Mesothelial cell of epicardium (in vitro differentiated cells): ENCODE data around the gene HIVEP3. TPM values are rescaled to one million over a fixed set of nuclear protein-coding genes. Genes with fewer than 3 reads are reported as not detected.

Experiments used
- DNase-seq, 2 experiments: peaks; one replicate each; pipeline ENCODE4 v3.0.0; 2021; ENCODE audit warnings: low spot score in 2 of 2; ENCODE audit not compliant: unreplicated experiment in 2 of 2
- H3K27ac Mint-ChIP-seq: 2 replicates; pipeline ENCODE4 v1.8.0; 2021; ENCODE audit warnings: mixed read lengths
- H3K27me3 Mint-ChIP-seq: 2 replicates; pipeline ENCODE4 v1.8.0; 2021; ENCODE audit warnings: low read depth, mixed read lengths
- H3K36me3 Mint-ChIP-seq: 2 replicates; pipeline ENCODE4 v1.8.0; 2021; ENCODE audit warnings: mixed read lengths
- H3K4me1 Mint-ChIP-seq: 2 replicates; pipeline ENCODE4 v1.8.0; 2021; ENCODE audit warnings: mixed read lengths
- H3K4me3 Mint-ChIP-seq: 2 replicates; pipeline ENCODE4 v1.8.0; 2021; ENCODE audit warnings: mild to moderate bottlenecking, moderate library complexity, mixed read lengths
- H3K9me3 Mint-ChIP-seq: 2 replicates; pipeline ENCODE4 v1.8.0; 2021; ENCODE audit warnings: mixed read lengths
- total RNA-seq: library from RNA; stranded (reverse); gene quantifications from 3 replicates; pipeline ENCODE4 v1.2.1, GENCODE V29; 2021
- TF ChIP-seq, protein P1 (sequence below): fragments of 200-600 bp; sonication (generic); IDR thresholded peaks from one replicate; pipeline ENCODE4 v1.5.0; 2021; ENCODE audit warnings: antibody characterized with exemption; ENCODE audit not compliant: unreplicated experiment

HIVEP3 gene
- total RNA-seq, 1 donor from 2014 or later: 8.9 TPM

DNA sequence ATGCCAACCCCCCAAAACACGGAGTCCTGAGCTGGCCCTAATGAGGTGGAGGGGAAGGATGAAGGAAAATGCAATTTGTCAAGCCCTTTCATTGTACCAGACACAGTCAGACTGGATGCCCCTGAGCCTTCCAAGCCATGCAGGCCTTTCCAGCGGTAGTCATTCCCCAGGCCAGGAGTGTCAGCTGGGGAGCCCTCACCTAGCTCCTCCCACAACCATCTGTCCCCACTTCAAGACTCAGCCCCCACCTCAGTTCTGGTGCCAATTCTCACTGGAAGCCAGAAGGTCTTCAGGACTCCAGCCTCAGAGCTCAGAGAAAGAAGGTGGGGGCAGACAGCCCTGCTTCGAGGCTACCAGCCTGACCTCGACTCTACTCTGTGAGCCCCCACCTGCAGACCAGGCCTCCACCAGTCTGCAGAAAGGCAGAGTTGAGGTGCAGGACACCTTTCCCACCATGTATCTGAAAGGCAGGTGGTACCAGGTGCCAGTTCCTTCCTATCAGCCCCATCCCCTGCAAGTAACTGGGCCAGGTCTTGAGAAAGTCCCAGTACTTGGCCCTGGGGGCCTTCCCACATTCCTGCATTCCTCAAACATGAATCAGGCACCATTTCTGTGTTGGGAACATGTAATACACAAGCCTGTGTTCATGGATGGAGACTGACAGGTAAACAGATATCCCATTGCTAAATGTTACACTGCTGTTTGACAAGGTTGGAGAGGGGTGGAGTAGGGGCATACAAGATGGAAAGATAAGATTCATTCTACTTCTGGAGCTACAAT, 253.7 kb downstream of the HIVEP3 start:
- Mint-ChIP-seq H3K9me3 (no peaks in the 10 kb centered on the region), H3K27me3 (peaks cover 21% of the 10 kb centered on the region), H3K4me1 (peaks cover 30% of the 10 kb centered on the region), H3K27ac (peak overlapping the region; percentile 70), H3K36me3 (no peaks in the 10 kb centered on the region), H3K4me3 (no peak overlapping the region)
- TF ChIP-seq, protein P1, sequence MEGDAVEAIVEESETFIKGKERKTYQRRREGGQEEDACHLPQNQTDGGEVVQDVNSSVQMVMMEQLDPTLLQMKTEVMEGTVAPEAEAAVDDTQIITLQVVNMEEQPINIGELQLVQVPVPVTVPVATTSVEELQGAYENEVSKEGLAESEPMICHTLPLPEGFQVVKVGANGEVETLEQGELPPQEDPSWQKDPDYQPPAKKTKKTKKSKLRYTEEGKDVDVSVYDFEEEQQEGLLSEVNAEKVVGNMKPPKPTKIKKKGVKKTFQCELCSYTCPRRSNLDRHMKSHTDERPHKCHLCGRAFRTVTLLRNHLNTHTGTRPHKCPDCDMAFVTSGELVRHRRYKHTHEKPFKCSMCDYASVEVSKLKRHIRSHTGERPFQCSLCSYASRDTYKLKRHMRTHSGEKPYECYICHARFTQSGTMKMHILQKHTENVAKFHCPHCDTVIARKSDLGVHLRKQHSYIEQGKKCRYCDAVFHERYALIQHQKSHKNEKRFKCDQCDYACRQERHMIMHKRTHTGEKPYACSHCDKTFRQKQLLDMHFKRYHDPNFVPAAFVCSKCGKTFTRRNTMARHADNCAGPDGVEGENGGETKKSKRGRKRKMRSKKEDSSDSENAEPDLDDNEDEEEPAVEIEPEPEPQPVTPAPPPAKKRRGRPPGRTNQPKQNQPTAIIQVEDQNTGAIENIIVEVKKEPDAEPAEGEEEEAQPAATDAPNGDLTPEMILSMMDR: no peak
- DNase-seq: no peak

DNA sequence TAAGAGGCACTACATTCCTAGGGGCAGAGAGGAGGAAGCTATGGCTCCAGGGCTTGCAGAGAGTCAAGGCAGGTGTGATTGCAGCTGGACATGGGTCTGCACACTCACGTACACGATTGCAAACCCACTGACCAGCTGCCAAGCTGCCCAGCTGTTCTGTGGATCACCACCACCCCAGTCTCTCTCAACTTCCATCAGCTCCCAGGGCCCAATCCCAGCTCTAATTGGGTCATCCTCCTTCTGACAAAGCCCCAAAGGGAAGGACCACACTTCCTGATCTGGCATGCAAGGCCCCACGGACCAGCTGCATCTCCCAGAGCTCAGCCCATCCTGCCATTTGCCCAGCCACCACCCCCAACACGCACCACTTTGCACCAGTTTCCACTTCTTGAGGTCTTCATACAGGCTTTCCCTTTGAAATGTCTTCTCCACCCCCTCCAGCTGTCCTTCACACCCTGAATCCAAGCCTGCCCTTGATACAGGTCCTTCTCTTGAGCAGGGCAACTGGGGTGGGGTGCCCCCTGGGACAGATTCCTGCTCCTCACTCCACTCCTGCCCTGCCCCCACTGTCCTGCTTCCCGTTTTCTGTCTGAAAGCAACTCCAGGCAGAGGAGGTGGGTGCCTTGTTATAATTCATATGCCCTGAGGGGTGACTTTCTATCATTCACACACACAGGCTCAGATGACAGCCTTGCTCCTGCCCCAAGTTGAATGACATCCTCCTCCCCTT, 254.9 kb downstream of the HIVEP3 start:
- TF ChIP-seq, protein P1: no peak
- H3K4me3 Mint-ChIP-seq: peak overlapping the region; percentile 51
- no peaks in the 10 kb centered on the region for H3K36me3 Mint-ChIP-seq
- H3K9me3 Mint-ChIP-seq: no peaks in the 10 kb centered on the region
- peaks cover 31% of the 10 kb centered on the region for H3K27me3 Mint-ChIP-seq
- H3K4me1 Mint-ChIP-seq: peaks cover 36% of the 10 kb centered on the region
- H3K27ac Mint-ChIP-seq: peak overlapping the region; percentile 51
- no peak for DNase-seq

DNA sequence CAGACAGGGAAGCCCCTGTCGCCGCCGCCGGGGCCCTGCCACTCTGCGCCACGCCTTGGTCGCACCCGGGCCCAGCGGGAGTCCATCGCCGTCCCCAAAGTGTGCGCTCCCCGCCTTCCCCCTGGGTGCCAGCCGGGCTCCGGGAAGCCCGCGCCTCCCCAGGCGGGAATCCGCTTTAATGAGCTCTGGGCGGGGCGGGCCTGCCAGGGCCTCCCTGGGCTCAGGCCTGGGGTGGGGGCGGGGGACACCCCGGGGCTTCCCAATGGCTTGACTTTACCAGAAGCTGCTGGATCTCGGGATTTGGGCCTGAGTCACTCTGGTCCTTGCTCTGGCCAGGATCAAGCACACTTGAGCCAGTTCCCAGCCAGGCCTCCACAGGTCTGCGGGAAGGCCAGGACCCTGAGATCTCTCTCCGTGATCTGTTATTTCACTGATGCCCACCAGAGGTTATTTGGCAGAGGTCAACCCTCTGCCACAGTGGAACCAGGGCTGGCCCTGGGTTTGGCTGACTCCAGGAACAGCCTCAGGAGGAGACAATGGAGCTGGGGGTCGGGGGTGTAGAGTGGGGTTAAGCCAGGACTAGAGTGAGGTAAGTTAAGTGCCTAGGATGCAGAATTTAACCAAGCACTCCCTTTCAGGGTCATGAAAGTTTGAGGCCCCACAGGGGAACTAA, 255.8 kb downstream of the HIVEP3 start:
- Mint-ChIP-seq H3K4me1 (peaks cover 38% of the 10 kb centered on the region), H3K27ac (peak overlapping the region; percentile 26), H3K27me3 (peaks cover 36% of the 10 kb centered on the region), H3K36me3 (no peaks in the 10 kb centered on the region), H3K9me3 (no peaks in the 10 kb centered on the region), H3K4me3 (peak overlapping the region; percentile 51)
- TF ChIP-seq, protein P1: no peak
- no peak for DNase-seq

DNA sequence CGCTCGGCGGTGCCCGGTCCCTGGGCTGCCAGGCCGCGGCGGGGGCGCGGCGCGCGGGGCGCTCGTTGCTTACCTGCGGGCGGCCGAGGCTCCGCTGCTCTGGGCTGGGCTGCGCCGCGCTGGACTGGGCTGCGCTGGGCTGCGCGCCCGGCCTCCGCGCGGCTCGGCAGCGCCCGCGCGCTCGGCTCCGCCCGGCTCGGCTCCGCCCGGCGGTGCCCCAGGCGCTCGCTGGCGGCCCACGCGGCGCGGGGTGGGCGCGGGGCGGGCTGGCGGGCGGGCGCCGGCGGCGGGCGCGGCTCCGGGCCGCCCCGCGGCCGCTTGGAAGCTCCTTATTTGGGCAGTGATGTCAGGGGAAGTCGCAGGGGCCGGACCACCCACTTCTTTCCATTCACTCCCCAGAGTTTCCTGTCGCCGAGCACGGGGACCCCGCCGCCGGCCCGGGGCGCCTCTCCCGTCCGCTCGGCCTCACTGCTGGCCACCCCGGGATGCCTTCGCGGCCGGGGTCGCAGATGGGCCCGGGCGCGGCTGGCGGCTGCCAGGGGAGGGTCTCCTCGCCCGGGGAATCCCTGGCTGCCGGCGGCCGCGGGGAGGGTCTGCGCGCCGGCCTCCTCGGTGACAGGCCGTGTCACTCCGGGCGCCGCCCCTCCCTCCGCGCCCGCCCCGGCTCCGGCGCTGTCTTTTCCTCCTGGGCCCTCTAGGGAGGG, 256.5 kb downstream of the HIVEP3 start:
- Mint-ChIP-seq H3K9me3 (no peaks in the 10 kb centered on the region), H3K36me3 (no peaks in the 10 kb centered on the region), H3K27ac (no peak overlapping the region), H3K4me1 (peaks cover 35% of the 10 kb centered on the region), H3K4me3 (peak overlapping the region; percentile 39), H3K27me3 (peaks cover 36% of the 10 kb centered on the region)
- DNase-seq: peak; percentile 40 to 65
- TF ChIP-seq, protein P1: no peak

DNA sequence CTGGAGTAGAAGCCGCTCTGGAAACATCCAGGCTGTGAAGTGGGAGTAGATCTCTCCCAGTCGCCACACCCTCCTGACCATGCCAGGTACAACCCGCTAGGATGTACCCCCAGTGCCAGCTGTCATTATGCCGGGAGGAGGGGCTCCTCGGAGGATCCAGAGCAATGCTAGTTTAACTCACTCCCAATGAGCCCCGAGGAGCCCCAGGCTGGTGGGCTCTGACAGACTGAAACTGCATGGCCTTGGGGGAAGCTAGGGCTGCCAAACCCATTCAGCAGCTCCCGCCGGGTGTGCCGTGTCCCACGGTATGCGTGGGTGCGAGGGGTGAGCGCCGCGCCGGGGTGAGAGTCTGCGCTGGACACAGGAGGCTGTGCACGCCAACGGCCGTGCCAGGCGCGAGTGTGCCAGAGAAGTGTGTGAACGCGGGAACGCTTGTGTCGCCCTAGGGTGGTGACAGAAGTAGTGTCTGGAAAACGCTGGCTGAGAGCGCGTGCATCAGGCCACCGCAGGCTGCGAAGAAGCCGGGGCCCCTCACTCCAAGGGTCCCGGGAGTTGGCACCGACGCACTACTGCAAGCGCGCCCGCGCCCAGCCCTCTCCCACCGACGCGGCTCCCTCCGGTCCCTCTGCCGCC, 257.2 kb downstream of the HIVEP3 start:
- Mint-ChIP-seq H3K9me3 (no peaks in the 10 kb centered on the region), H3K4me1 (peaks cover 29% of the 10 kb centered on the region), H3K27me3 (peaks cover 36% of the 10 kb centered on the region), H3K27ac (no peak overlapping the region), H3K4me3 (peak overlapping the region; percentile 76), H3K36me3 (no peaks in the 10 kb centered on the region)
- DNase-seq: no peak
- TF ChIP-seq, protein P1: no peak
